NCI-H345 (cell line): ENCODE data around the gene ADCY4.

Experiments
- DNase-seq: peaks from one replicate; lab custom pipeline; 2025; lab: John Stamatoyannopoulos, UW

The ADCY4 gene

DNA sequence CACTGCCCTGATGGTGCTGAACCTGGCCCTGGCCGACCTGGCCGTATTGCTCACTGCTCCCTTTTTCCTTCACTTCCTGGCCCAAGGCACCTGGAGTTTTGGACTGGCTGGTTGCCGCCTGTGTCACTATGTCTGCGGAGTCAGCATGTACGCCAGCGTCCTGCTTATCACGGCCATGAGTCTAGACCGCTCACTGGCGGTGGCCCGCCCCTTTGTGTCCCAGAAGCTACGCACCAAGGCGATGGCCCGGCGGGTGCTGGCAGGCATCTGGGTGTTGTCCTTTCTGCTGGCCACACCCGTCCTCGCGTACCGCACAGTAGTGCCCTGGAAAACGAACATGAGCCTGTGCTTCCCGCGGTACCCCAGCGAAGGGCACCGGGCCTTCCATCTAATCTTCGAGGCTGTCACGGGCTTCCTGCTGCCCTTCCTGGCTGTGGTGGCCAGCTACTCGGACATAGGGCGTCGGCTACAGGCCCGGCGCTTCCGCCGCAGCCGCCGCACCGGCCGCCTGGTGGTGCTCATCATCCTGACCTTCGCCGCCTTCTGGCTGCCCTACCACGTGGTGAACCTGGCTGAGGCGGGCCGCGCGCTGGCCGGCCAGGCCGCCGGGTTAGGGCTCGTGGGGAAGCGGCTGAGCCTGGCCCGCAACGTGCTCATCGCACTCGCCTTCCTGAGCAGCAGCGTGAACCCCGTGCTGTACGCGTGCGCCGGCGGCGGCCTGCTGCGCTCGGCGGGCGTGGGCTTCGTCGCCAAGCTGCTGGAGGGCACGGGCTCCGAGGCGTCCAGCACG, 18.9 kb downstream of the ADCY4 start:
- peak; percentile 33 for DNase-seq

DNA sequence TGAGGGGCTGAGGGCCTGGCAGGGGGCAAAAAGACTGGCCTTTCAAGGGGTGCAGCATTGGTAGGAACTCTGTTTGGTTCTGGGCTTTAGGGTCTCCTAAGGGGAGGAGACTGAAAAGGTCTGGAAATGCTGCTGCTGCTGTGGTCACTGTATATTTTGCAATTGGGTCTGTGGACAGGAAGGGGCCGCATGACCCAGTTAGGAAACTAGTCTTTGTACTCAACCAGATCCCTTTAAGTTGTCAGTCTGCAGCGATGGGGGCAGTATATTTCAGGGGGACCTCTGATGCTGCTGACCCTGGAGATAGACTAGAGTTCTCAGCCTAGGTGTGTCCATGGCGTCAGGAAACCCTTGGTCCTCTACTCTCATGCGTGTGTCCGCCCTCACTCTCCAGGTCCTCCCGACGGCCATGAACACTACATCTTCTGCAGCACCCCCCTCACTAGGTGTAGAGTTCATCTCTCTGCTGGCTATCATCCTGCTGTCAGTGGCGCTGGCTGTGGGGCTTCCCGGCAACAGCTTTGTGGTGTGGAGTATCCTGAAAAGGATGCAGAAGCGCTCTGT, 19.5 kb downstream of the ADCY4 start:
- DNase-seq, result no peak

DNA sequence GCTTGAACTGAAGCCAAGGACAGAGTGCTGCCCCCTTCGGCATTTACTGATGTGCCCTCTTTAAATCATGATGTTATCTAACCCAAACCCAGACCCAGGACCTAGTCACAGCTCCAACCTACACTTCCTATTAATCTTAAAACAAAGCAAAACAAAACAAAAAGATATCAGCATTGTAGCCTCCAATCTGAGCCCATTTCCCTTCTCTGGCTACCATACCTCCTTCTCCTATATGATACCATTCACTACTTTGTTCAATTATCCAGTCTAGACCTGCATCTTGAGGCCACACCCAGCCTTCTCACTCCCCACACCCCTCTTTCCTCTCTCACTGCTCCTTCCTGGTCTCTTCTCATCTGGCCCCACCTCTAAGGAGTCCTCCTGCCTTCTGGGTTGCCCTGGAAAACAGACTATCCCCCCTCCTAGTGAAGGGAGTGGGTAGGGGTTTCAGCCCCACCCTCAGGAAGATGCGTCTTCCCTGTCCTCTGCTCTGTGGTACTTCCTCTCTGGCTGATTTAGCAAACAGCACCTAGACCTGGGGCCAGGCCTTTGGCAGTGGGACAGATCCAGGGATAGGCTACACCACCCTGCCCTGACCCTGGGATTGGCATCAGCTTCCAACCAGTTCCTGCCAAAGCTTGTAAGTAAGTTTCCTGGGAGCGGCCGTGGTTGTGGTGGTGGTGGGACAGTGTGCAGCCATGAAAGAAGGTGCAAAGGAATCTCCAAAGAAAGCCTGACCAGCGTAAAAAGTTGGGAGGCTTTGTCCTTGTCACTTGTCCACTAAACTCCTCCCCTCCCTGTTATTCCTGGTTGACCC, 20.3 kb downstream of the ADCY4 start:
- DNase-seq, result no peak

DNA sequence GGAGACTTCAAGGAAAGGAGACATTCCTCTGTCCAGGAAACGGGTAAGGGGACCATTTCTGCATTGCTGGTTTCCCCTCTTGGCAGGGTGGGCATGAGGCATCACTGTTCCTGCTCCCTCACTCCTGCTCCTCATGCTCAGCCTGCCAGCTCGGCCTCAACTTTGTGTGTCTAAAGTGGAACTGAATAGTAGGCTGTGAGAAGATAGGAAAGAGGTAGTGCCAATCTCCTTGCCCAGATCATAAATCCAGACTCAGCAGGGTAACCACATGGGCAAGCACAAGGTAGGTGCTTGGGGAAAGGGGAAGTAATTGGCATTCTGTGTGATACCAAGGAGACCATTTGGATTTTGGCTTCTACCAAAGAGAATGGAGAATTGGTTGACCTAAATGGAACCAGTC, 21.0 kb downstream of the ADCY4 start:
- no peak for DNase-seq

DNA sequence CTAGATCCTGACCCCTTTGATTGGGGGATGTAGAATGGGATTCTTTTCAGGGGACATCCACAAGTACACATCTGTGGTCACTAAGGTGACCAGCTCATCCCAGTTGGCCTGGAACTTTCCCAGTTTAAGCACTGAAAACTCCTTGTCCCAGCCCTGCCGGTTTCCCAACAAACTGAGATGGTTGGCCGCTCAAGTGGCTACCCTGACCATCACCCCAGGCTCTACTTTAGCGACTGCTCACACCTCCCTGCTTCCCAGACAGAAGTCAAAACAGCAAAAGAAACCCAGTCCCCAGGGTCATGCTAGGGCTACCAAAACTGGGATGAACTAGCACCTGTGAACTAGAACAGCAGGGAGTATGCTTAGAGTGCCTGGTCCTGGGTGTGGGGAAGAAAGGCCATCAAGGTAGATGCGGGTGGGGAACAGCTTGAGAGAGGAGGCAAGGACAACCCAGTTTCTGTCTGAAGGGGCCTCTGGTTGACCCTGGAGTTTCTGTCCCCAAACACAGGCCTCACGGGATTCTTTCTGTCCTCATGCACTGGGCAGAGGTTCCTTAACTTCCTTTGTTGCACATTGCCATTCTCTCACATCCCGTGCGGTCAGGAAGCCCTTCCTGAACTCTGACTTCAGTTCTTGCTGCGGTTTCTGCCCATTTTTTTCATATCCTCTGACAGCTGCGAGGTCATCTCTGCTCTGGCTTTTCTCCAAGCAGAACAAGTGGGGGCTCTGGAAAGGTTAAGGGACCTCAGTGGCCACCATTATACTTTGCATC, 21.9 kb downstream of the ADCY4 start:
- no peak for DNase-seq

DNA sequence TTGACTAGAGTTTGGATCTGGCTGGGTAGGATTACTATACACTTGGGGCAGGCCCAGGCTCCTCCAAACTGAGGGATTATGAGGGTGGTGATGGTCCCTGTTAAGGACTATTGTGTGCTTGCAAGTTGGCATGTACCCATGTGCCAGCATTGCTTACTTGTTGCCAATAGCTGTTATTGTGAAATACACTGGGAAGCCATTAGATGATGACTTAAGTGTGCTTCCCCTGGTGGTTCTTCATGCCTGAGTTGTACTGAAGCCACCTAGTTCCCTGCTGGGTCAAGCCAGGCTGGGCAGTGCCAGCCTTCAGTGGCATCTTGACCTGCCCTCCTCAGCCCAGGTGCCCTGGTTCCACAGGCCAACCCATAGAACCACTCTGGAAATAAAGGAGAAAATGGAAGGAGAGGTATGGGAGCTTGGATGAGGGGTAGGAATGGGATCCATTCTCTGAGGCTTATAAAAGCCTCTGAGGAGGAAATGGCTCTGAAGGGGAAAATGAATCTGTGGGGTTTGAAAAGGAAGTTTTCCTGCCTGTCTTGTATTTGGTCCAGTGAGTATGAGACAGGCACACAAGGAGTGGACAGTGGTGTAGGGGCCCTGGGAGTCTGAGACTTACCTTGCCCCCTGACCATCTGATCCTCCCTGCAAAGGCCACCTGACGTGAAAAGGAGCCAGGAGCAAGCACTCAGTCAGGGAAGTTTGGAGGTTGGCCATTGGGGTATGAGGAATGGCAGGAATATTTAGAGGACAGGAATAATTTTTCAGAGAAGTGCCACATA, 22.8 kb downstream of the ADCY4 start:
- no peak for DNase-seq

DNA sequence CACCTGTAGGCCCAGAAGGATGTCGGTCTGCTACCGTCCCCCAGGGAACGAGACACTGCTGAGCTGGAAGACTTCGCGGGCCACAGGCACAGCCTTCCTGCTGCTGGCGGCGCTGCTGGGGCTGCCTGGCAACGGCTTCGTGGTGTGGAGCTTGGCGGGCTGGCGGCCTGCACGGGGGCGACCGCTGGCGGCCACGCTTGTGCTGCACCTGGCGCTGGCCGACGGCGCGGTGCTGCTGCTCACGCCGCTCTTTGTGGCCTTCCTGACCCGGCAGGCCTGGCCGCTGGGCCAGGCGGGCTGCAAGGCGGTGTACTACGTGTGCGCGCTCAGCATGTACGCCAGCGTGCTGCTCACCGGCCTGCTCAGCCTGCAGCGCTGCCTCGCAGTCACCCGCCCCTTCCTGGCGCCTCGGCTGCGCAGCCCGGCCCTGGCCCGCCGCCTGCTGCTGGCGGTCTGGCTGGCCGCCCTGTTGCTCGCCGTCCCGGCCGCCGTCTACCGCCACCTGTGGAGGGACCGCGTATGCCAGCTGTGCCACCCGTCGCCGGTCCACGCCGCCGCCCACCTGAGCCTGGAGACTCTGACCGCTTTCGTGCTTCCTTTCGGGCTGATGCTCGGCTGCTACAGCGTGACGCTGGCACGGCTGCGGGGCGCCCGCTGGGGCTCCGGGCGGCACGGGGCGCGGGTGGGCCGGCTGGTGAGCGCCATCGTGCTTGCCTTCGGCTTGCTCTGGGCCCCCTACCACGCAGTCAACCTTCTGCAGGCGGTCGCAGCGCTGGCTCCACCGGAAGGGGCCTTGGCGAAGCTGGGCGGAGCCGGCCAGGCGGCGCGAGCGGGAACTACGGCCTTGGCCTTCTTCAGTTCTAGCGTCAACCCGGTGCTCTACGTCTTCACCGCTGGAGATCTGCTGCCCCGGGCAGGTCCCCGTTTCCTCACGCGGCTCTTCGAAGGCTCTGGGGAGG, 23.9 kb downstream of the ADCY4 start, which contains the start of gene LTB4R:
LTB4R (plus strand) TSS at position 857 of the 959 bp plus-strand sequence. CDS start 4,150 bp downstream, outside the sequence.
- no peak for DNase-seq

DNA sequence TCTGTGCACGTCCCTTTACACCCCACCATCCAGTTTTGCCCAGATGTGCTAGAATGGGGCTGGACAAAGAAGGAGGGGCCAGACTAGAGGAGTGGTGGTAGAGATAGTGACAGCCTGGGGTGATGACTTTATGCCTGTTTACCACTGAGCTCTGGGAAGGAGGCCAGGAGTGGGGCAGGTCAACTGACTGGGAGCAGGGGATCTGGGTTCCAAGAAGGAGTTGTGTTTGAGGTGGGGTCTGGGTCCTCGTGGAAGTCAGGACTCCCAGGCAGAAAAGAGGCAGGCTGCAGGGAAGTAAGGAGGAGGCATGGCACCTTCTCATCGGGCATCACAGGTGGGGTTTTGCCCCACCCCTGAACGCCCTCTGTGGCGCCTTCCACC, 24.6 kb downstream of the ADCY4 start:
- DNase-seq, result no peak

DNA sequence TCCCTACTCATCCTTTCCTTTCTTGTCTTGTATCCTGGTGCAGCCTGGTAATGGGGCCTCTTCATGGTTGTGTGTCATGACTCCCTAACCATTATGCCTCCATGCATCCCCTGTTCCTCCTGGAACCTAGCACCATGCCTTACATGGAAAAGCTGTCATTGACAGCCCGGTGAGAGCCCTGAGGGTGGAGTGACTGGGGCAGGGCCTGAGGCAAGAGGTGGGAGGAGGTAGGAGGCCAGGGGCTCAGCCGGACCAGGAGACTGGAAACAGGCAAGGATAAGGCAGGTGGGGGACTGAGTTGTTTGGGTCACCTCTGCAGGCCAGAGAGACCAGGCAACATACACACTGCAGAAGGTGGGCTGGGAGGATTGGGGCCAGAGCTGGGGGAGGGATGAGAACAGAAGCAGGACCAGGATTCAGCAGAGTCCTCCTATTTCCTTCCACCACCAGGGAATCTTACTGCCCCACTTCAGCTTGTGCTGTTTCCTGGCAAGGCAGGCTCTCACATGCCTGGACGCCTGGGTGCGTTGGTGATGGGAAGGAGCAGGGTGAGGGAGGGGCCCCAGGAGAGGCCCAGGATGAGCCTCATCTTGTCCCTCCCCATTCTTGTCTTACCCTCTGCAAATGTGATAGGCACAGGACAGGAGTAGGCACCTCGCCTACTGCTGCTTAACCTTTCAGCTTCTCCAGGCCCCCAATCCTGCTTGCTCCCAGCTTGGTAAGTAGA, 25.2 kb downstream of the ADCY4 start, which contains the start of gene LTB4R2:
LTB4R2 (plus strand) TSS at position 603 of the 727 bp plus-strand sequence. CDS start 525 bp downstream, outside the sequence.
- no peak for DNase-seq

DNA sequence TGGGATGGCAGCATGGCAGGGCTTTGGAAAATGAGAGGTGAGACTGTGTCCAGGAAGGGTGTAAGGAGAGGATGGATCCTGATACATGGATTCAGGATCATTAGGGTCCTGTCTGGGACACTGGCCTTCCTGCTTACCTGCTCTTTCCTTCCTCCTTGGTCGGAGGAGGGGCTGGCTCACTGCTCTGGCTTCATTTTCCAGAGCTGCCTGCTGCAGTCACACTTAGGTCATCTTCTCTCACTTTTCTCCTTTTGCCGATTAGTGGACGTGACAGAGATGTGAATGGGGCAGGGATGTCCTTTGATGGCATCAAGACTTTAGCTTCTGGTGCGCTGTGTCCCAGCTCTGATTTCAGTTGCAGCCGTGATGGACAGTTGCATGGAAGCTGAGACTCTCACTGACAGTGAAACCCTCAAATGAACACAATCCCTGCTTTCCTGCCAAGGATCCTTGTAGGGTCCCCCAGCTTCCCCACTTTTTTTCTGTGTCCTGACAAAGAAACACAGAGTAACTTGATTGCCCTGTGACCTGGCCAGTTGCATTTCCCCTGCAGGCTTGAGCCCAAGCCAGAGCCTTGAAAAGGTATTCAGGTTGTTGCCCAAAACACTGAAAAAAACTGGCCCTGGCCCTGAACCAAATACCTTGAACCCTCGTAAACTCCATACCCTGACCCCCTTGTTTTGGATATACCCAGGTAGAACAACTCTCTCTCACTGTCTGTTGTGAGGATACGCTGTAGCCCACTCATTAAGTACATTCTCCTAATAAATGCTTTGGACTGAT, 26.3 kb downstream of the ADCY4 start:
- no peak for DNase-seq

DNA sequence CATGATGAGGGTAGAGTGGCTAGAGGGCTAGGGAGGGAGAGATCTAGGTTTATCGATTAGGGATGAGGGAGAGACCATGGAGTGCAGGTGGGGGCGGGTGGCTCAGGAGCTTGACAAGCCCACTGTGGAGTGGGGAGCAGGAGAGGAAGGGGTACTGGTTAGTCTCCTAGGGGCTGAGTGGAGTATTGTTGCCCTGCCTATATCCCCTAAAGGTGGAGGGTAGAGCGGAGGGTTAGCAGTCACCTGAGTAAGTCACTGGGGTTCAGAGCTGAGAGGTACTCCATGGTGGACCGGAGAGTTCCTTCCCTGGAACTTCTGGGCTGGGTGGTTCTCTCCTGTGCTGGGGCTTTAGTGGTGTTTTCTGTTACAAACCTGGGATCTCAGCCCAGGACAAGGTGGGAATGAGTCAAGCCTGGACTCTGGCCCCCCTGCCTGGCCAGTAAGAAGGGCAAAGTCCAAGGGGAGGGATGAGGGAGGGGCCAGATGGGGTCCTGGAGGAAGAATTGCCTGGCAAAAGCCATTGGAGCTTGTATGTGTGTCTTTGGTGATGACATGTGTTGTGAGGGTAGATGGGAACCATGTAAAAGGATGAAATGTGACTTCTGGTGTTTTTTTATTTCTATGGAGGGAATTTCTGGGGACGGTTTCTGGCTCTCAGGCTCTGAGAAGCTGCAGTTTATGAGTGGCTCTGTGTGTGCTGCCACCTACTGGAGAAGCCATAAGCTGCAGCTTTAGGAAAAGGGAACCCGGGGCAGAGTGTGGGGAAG, 27.1 kb downstream of the ADCY4 start, which contains the start of gene CIDEB:
CIDEB (minus strand) TSS at position 403 of the 767 bp plus-strand sequence; CDS start at position 284, 119 bp downstream.
- DNase-seq, result peak; percentile 45

DNA sequence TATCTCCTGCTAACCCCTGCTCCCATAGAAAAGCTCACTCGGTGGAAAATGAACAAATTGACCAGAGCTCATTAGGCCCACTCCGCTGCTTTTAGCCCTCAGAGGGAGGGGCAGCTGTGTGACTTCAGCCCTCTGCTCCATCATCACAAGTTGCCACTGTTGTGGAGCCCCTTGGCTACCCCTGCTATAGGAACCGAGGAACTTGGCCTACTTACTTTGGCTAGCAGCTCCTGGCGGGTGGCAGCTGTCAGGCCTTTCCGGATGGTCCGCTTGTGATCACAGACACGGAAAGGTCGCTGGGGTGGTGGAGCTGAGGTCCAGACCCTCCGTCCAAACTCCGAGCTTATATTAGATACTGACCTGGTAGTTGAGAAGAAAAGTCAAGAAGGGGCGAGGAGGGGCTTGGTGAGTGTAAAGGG, 27.7 kb downstream of the ADCY4 start:
- no peak for DNase-seq

DNA sequence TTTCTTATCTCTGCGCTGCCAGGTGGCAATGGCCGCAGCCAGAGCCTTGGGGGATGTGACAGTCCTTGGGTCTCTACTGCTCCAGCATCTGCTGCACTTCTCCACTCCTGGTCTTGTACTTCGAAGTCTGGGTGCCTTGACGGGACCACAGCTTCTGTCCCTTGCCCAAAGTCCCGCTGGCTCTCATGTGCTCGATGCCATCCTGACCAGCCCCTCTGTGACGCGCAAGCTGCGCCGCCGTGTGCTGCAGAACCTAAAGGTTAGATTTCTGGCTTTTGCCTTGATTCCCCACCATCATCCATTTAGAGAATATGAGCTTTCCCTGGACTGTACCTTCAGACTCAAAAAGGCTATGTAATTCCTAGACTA, 30.9 kb downstream of the ADCY4 start:
- no peak for DNase-seq

DNA sequence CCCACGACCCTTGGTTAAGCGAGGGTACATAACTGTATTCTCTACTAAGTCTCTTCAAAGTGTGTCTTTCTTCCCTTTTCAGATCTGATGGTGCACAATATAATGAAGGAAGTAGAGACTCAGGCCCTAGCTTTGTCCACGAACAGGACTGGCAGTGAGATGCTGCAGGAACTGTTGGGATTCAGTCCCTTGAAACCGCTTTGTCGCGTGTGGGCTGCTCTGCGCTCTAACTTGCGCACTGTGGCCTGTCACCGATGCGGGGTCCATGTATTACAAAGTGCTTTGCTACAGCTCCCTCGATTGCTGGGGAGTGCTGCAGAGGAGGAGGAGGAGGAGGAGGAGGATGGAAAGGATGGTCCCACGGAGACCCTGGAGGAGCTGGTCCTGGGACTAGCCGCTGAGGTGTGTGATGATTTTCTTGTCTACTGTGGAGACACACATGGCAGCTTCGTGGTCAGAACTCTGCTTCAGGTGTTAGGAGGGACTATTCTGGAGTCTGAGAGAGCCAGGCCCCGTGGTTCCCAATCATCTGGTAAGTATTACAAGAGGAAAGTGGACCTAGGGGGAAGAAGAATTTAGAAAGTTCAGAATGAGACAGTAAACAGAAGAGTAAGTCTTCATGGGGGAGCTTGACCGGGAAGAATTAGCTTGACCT, 34.4 kb downstream of the ADCY4 start:
- DNase-seq, result no peak

DNA sequence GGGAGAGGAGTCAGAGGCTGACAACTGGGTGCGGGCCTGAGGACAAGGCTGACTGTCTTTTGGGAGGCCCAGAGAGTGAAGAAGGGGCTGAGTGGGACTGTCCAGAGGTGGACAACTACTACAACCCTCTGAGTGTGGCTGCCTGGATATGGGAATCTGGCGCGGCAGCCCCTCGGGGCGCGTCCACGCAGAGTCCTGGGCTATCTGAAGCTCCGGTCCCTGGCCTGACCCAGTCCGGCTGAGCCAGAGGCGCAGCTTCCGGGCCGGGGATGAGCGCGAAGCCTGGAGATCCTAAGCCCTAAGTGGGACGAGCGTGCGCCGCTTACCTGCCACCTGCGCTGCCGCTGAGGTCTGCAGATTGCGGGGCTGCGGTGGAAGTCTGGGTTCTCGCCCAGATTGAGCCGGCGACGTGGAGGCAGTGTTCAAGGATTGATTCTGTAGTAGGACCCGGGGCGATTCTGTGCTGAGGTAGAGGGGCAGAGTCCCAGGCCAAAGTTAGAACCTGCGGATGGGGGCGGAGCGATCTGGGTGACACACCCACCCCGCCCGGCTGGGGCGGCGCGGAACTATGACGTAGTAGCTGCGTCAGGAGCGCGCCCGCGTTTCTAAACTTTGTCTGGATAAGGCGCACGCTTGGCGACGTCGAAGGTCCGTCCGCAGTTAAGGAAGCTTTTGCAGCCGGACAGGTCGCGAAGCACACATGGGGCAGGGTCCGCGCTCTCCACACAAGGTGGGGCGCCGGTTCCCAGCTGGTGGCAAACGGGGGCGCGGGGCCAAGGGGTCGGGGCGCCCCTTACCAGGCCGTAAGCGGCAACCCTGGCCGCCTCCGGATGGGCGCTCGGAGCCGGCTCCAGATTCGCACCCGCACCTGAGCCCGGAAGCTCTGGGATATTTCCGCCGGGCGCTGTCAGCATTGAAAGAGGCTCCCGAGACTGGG, 35.3 kb downstream of the ADCY4 start, which contains the start of the genes DHRS1 and NOP9:
DHRS1 (minus strand) TSS at position 526 of the 937 bp plus-strand sequence. CDS start 674 bp downstream, outside the sequence.
NOP9 (plus strand) TSS at position 596 of the 937 bp plus-strand sequence; CDS start at position 701, 105 bp downstream.
- peak; percentile 89 for DNase-seq

DNA sequence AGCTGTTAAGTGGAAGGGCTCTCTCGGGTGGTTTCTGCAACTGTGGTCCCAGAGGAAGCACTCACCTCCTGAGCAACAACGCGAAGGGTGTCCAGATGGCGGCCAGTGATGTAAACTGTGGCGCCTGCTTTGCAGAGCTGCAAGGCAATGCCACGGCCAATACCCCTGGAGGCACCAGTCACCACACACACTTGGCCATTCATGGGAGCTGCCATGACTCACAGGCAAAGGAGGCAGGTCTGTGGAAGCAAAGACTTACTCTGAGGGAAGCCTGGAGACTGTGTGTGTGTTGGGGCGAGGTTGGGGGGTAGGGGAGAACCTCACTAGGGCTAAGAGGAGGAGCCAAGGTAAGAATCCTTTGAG, 36.0 kb downstream of the ADCY4 start:
- no peak for DNase-seq
